ENCODE results near the gene RASGRP3.
A peak's percentile ranks its signal among the peaks of the same experiment; 100 is the strongest.

The RASGRP3 gene

DNA sequence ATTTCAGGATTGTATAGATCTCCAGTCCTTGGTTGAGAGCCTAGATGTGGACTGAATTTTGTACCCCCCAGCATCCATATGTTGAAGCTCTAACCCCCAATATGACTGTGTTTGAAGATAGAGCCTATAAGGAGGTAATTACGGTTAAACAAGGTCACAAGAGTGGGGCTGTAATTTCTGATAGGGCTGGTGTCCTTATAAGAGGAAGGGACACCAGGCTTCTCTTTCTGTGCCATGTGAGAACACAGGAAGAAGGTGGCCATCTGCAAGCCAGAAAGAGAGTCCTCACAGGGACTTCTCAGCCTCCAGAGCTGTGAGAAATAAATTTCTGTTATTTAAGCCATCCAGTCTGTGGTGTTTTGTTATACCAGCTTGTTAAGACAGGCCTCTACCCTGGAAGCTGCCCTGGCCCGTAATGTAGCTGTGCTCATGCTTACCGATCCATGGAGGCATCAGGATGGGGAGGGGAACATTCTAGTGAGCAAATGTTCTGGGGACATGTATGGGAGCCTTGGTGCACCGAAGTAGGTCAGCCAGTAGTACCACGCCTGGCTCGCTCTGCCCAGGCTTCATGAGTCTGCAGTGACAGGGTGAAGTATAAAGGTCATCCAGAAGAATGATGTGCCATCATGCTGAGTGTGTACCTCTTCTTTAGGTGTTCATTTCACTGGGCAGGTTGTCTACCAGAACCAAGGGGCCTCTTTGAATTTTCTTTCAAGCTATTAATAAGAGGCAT, 16.1 kb downstream of the RASGRP3 start:
- no peak for DNase-seq (ENCODE audit: low read depth)

DNA sequence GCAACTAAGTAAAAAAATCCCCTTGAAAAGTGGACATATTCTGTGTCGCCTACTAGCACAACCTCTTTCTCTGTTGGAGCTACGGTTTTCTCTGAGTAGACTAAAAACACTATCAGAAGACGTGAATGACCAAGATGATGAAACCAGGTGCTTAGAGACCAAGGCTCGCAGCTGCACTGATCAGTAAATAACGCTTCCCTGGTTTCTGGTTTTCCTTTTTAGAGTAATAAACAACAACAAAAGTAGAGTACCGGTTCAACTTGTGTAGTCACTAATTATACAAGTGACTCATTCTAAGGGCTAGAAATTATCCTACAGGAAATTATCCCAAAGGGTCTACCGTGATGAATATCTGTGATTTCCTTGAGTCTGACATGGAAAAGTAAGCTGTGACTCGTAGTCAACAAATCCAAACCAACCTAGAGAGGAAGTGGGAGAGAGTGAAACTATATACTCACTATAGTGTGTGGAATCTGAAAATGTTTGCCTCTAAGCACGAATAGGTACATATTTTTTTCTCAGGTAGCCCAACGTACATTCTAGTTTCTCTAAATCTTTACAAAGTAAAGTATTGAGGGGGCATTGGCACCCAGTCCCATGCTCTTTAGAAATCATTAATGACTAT, 17.8 kb downstream of the RASGRP3 start:
- peak; percentile 22 for DNase-seq (ENCODE audit: low read depth)

DNA sequence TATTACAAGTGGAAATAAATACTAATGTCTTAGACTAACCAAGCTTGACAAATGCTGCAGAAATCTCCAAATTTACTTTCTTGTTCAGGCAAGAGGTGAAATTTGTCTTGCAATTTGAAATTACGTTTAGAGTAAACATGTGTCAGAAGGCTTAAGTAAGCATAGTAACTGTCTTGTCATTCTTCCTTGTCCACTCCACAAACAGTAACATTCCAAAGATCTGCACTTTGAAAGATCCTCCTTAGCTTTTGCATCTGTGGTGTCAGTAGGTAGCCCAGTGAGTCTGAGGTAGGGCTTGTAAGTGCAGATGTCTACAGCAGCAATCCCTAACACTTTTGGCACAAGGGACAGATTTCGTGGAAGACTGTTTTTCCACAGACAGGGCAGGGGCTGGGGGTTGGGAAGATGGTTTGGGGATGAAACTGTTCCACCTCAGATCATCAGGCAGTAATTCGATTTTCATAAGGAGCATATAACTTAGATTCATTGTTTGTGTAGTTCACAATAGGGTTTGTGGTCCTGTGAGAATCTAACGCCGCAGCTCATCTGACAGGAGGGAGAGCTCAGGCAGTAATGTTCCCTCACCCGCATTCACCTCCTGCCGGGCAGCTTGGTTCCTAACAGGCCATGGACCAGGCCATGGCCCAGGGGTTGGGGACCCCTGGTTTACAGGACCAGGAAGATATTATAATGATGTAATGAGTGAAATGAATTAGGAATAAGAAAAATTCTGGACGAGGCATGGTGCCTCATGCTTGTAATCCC, 18.6 kb downstream of the RASGRP3 start:
- no peak for DNase-seq (ENCODE audit: low read depth)

DNA sequence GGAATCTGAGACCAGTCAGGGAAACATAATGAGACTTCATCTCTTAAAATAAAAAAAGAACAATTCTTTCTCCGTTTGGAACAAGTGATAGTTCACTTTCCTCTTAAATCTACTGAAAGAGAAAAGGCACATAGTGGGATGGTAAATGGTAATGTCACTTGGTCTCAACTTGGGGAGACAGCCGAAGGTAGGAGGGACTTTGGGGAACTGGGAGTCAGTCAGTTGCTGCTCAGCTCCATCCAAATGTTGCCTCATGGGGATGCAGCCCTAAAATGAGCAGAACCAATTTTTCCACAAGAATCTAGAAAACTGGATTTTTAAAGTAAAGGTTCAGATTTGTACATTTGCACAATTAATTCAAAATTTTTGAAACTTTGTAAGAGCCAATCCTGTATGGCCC, 19.2 kb downstream of the RASGRP3 start:
- no peak for DNase-seq (ENCODE audit: low read depth)

DNA sequence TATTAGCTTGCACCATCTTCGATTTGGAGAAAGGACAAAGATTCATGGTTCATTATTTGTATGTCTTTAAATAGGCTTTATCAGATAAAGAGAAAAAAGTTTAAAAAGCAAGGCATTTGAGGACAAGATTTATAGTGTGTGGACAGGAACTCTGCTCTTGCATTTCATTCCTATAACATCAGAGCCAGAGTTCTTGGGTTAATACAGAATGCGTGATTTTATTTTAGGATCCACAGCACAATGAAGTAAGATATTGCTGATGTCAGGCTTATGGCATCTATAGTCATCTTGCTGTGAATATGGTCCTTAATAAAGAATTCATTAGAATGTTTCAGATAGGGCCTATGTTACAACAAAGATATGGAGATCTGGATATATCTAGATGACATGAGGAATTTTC, 19.7 kb downstream of the RASGRP3 start:
- DNase-seq (ENCODE audit: low read depth), result no peak

DNA sequence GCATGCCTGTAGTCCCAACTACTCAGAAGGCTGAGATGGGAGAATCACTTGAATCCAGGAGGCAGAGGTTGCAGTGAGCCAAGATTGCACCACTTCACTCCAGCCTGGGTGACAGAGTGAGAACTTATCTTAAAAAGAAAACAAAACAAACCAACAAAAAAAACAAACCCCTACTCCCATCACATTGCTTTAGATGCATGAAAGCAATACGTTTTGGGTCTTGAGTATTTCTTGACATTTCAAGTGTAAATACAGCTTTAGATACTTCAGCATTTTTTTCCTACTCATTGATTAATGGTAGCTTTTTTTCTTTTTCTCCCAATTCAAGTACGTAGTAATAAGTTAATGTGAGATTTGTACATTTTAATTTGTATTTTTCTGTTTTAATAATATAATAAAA, 20.3 kb downstream of the RASGRP3 start:
- no peak for DNase-seq (ENCODE audit: low read depth)

DNA sequence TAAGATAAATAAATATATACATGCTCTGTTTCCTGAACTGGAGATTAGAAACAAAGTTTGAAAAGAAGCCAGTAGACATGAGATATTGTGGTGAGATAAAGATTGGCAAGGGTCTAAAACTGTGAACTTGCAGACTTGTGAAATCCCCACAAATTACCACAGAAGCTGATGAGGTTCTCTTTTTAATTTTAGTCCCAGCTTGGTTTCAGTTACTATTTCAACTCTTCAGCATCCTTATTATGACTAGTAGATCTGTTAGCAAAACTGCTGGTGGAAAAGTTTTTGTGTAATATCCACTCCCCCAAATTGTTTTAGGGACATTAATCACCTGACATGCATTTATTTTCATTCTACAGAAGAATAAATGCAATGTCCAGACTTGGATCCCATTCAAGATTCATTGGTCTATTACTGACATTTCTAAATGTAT, 20.8 kb downstream of the RASGRP3 start:
- DNase-seq (ENCODE audit: low read depth), result no peak

DNA sequence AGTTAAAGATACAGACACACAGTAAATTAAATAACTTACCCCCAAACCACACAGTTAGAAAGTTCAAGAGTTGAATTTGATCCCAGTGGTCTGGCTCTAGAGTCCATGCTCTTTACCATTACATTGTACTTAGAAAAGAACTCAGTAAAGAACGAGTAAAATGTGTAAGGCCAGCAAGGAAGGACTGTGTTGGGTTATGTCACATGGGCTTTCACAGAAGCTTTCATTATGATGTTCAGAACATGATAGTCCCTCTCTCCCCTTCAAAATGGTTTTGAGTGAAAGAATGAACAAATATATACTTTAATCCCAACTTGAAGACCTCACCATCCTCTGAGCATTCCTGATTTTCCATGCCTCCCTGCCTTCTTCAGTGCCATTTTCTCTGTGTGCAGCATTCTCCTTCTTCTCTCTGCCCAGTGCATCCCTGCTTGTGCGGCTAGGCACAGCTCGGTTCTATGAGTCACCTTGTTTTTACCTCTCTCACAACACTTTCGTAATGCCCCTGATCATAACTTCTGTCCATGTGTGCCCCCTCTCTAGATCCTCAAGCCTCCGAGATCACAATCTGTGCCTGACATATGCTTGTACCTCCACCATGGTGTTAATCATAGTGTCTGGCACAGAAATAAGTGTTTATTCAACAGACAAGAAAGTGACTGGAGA, 22.0 kb downstream of the RASGRP3 start:
- DNase-seq (ENCODE audit: low read depth), result peak; percentile 29

DNA sequence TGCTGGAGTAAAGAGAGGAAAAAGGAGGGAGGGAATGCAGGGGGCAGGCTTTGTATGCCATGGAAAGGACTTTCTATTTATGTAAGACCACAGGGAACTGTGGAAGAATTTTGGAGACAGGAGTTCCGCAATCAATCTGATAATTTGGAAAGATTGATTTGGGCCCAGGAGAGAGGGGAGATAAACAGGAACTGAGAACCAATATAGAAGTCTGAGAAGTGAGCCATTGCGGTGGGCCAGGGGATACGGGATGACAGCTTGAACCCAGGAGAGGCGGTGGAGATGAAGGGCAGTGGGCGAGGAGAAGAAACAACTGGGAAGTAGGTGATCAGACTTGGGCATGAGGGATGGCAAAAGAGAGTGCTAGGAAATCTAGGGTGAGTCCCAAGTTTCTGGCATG, 23.7 kb downstream of the RASGRP3 start:
- no peak for DNase-seq (ENCODE audit: low read depth)

DNA sequence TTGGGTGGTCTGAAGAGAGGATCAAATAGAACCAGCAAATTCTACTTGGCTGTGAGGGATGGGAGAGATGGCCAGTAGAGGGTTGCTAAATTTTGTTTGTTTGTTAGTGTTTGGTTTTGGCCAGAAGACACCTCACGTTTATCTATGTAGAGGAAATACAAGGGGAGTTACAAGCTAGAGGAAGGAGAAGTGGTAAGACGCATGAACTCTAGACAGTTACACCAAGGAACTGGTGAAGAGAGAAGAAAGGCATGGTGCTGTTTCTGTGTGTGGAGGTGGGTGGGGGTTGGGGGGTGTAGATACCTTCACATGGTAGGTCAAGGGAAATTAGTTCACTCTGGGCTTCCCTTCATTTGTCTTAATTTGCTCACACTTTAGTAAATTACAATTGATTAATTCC, 25.6 kb downstream of the RASGRP3 start:
- no peak for DNase-seq (ENCODE audit: low read depth)

DNA sequence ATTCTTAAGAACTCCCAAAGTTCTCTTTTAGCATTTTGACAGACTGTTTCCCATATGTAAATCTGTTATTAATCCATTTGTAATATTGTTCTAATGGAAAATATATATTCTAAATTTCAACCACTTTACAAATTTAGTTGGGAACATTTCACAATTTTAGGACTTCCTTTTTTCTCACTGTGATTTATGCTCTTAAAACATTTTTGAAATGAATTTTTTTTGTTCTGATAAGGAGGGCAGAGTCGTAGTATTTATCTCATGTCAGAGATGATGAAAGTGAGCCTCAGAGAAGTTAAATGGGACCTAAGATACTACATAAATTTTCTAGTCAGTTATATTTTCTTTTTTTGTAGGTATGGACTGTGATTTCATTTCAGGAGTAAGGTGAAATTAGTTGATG, 26.6 kb downstream of the RASGRP3 start:
- DNase-seq (ENCODE audit: low read depth), result no peak

DNA sequence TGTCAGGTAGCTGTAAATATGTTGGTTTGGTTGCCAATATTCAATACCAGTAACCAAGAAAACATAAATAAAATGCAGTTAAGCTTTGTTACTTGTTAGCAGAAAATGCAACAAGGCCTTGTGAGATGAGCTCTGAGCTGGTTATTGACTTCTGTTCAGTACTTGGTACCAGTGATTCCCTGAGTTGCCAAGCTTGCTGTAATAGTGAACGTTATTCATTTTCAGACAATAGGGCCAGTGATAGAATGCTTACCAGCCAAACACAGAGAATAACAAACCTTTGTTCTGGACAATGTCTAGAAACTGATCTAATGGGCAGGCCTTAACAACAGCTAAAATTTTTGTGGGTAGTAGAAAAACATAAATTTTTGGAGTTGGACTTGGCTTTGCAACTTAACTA, 29.5 kb downstream of the RASGRP3 start:
- no peak for DNase-seq (ENCODE audit: low read depth)

DNA sequence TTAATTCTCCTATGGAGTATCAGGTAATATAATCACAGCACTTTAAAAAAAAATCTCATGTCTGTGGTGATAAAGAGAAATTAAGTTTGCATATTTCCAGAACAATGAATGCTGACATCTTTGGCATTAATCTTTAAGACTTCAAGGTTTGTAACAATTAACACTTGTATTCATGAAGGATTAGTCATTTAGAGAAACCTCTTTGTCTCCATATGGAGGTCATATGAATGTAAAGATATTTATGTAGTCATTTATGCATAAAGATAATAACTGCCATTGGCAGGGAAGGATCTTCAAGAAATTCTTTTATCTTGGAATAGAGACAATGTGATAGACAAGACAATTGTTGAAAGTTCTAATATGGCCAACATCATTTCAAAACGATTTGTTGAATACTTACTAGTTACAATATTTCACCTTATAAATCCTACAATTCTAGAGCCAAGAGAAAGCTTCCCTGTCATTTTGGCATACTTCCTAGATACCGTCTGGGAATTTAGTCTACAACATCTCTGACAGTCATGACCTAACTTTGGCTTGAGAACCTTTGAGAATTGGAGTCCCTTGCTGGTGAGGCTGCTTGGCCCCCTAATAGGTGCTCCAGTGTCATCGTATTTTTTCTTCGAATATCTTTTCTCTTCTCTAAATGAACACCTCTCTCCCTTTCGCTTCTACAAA, 33.6 kb downstream of the RASGRP3 start:
- DNase-seq (ENCODE audit: low read depth), result no peak

DNA sequence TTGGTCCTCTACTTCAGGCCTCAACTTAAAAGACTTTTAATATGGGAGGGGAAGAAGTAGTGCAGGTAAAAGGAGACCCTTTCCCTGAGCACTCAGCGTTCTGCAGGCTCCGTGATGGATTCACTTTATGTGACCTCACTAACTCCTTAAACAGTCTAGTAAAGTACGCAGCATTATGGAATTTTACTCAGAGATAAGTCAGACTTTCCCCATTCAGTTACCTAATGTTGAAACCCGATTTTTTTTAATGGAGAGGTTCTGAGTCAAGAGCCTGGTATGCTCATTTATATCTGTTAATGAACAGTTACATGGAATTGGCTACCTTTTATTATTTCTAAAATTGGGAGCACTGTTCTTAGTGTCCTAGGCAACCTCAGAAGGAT, 34.1 kb downstream of the RASGRP3 start:
- DNase-seq (ENCODE audit: low read depth), result peak; percentile 9

DNA sequence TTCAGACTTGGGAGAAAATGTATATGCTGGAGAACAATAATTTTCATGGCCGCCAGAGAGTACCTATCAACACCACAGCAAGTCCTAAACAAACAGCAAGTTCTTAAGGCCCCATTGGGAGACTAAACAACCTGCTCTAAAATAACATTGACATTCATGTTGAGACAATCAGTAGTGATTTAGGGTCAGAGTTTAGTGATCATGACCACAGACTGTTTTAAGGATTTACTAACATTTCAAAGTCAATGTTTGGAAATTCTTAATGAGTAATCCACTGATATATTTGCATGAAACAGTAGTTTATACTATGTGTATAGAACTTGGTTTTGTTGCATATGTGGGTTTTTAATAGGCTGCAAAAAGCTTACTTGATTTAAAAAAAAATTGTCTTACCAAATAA, 34.7 kb downstream of the RASGRP3 start:
- DNase-seq (ENCODE audit: low read depth), result peak; percentile 24

DNA sequence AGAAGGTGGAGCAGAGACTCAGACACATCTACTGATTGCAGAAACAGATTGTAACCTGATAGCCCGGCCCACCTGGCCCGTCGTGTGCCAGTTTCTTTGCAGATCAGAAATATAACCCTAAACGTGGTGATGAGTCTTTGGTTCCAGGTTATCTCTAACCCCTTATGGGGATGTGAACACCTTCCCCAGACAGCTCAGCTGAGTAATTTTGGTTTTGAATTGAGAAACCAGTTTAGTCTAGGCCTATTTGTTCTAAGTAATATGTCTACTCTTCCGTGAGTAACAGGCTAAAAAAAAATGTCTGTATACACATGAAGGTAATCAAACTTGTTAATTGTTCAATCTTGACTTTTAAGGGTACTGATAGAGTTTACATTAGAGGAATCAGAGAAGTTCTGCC, 35.7 kb downstream of the RASGRP3 start:
- no peak for DNase-seq (ENCODE audit: low read depth)

DNA sequence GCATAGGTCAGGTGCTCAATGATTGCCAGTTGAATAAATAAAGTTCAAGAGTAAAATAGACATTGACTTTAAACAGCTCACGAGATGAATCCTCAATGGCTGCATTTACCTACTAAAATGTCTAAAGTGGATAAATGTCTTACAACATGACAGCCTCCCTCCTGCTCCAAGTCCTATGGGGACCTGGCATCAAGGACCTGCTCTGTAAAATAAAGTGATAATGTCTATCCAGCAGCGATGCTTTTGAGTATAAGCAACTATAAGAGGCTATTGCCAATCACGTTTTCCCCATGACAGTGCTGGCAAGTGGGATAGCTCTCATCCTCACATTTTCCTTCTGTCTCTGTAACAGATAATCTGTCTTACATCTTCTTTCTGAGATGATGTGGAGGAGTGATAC, 37.0 kb downstream of the RASGRP3 start:
- no peak for DNase-seq (ENCODE audit: low read depth)

DNA sequence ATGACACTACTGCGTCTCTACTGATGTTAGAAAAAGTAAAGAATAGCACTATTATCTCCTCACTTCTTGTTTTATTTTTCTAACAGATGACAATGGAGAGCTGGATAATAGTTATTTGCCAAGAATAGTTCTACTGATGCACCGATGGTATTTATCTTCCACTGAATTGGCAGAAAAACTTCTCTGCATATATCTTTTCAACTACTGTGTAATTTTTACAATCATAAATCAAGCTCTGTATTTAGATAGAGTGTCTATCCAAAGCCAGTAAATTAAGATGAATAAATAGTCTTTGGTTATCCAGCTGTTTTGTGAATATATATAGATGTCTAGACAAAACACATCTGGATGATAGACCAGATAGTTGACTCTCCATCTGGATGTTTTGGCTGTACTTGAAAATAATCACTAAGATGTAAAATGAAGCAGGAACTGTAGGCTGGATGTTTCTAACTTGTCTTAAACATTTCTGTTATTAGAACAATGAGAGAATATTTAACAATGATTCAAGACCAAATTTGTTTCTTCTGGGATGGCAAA, 40.1 kb downstream of the RASGRP3 start:
- no peak for DNase-seq (ENCODE audit: low read depth)

DNA sequence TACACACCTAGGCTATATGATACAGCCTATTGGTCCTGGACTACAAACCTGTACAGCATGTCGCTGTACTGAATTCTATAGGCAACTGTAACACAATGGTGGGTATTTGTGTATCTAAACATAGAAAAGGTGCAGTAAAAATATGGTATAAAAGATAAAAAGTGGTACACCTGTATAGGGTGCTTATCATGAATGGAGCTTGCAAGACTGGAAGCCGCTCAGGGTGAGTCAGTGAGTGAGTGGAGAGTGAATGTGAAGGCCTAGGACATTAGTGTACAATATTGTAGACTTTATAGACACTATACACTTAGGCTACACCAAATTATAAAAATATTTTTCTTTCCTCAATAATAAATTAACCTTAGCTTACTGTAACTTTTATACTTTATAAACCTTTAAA, 41.8 kb downstream of the RASGRP3 start:
- peak; percentile 26 for DNase-seq (ENCODE audit: low read depth)

DNA sequence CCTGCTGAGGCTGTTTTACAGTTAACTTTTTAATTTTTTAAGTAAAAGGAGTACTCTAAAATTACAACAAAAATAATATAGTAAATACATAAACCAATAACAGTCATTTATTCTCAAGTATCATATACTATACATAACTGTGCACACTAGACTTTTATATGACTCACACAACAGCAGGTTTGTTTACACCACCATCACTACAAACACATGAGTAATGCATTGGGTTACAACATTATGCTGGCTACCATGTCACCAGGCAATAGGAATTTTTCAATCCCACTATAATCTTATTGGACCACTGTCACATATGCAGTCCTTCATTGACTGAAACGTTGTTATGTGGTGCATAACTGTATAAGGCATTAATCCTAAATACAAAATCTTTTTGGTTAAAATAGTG, 42.5 kb downstream of the RASGRP3 start:
- DNase-seq (ENCODE audit: low read depth), result peak; percentile 81

DNA sequence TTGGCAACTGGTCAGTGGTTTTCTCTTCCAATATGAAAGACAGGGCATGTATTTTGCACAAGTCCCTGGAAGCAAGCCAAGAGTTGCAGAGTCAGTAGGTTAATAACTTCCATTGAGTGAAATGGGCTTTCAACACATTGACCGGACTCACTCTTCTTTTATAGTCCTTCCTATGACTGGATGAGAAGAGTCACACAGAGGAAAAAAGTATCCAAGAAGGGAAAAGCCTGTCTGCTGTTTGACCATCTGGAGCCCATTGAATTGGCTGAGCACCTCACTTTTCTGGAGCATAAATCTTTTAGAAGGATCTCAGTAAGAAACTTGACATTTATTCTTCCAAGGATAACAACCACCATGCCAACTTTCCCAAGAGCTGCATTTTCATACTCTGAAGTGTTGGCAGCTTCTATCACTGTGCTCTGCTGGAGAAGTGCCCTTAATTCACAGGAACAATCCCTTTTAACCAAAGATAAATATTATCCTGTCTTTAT, 45.4 kb downstream of the RASGRP3 start:
- DNase-seq (ENCODE audit: low read depth), result no peak

DNA sequence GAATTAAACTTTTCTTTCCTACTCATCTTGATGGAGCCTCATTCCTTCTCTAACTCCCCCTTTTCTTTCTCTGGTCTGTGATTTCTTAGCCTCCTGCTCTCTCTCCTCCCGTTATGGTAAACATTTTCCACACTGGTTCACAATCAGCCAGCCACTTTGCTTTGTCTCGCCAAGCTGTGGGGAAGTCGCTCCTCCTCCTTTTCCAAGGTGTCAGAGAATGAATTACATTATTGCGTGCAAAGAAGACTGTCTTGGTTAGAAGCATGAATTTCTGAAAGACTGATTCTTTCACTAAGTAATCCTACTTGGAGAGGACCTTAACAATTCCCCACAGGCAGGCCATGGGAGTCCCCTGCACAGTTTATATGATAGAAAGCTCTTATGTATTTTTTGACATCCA, 46.1 kb downstream of the RASGRP3 start:
- no peak for DNase-seq (ENCODE audit: low read depth)

All from ELR (cell line).